GM12891 (cell line): ENCODE data around the gene PRRG4.

ENCODE experiments used
- POLR2A ChIP-seq: IDR thresholded peaks from 2 replicates; pipeline ENCODE4 v1.6.1; 2011; ENCODE audit warnings: low read depth, low read length, control low read depth
- POLR2AphosphoS5 ChIP-seq: IDR thresholded peaks from 2 replicates; pipeline ENCODE4 v1.6.1; 2011; ENCODE audit warnings: low read depth, low read length, control low read depth
- POU2F2 ChIP-seq: IDR thresholded peaks from 2 replicates; pipeline ENCODE4 v1.6.1; 2011; ENCODE audit warnings: low read depth, mild to moderate bottlenecking, control low read depth, low read length, moderate library complexity
- SPI1 ChIP-seq: IDR thresholded peaks from 2 replicates; pipeline ENCODE4 v1.6.1; 2011; ENCODE audit warnings: low read depth, low read length, control low read depth
- TAF1 ChIP-seq: IDR thresholded peaks from 2 replicates; pipeline ENCODE4 v1.6.1; 2011; ENCODE audit warnings: low read depth, low read length, control low read depth

DNA sequence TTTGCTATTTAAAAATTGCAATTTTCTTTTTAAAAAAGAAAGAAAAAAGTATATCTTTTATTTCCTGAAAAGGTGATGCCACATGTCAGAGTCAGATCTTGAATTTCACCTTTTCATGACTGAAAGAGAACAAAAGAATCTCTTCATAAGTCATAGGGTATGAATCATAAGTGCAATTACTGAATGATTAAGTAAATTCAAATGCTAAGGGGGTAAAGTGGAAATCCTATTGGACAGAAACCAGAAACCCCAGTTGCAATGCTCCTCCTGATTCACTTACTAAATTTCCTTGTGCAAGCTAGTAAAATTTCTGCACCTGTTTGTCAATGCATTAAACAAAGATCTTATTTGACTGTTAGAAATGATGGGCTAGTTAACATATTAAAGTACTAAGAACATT lies 8.2 kb upstream of the PRRG4 start:
- TF ChIP-seq POLR2AphosphoS5 (no peak), TAF1 (no peak), SPI1 (no peak), POLR2A (no peak), POU2F2 (no peak)
